A673 (cell line): Measurements from ENCODE around the gene MEPE. TPM values are rescaled to one million over a fixed set of nuclear protein-coding genes. Genes with fewer than 3 reads are reported as not detected.

Source experiments
- total RNA-seq: library from RNA; stranded (reverse); gene quantifications from 2 replicates; pipeline ENCODE4 v1.2.3, GENCODE V29; 2021

The MEPE gene
- total RNA-seq, 1 experiment from 2014 or later, result not detected

Other genes with a start within 250 kb of the MEPE start
- not detected in 2 replicates for gene DSPP, start 224.4 kb upstream of the MEPE start, total RNA-seq
- gene DMP1, start 182.7 kb upstream of the MEPE start, total RNA-seq, result not detected in 2 replicates
- not detected in 2 replicates for gene IBSP, start 33.4 kb upstream of the MEPE start, total RNA-seq
- gene SPP1, start 142.7 kb downstream of the MEPE start, total RNA-seq, result 0.87 and 0.99 TPM in 2 replicates
- 10.0 and 10.8 TPM in 2 replicates for gene PKD2, start 174.7 kb downstream of the MEPE start, total RNA-seq